GM10266 (cell line): Measurements from ENCODE around the gene FN1.

ENCODE experiments used
- DNase-seq: peaks from one replicate; pipeline ENCODE4 v3.0.0; 2012; ENCODE audit errors: extremely low spot score
- TF ChIP-seq, protein P1 (sequence below): IDR thresholded peaks from 2 replicates; pipeline ENCODE4 v1.5.1; 2012; ENCODE audit warnings: mild to moderate bottlenecking, low read depth; ENCODE audit not compliant: control insufficient read depth, insufficient read depth; ENCODE audit errors: missing control alignments

Gene FN1

DNA sequence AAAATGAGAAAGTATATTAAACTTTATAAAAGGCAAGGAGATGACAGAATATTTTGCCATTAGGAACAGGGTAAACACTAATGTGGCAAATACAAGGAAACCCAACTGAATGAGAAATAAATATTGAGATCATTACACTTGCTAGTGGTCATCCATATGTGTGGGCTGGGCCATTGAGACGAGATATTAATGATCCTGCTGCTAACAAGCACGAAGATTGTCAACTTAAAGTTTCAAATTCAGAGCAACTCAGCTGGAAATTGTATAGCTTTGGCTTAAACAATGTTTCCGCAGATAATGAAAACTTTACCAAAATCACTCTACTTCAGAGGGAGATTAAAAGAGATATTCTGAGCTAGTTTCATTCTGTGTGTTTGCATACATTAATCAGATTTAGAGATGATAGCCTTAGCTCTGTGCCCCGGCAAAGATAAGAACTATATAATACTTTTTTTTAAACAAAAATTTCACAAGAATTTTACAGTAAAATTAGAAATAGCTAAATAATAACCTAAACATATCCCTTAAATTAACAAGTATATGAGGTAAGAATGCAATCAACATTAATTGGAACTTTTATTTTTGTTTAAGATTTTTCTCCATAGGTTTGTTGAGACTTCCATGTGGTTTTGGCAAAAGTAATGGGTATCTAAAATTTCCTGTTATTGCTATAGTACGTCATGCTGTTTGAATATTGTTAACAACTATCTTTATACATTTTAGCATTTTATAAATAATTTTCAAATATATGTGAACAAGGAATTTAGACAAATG lies 40.0 kb downstream of the FN1 start:
- TF ChIP-seq, protein P1, sequence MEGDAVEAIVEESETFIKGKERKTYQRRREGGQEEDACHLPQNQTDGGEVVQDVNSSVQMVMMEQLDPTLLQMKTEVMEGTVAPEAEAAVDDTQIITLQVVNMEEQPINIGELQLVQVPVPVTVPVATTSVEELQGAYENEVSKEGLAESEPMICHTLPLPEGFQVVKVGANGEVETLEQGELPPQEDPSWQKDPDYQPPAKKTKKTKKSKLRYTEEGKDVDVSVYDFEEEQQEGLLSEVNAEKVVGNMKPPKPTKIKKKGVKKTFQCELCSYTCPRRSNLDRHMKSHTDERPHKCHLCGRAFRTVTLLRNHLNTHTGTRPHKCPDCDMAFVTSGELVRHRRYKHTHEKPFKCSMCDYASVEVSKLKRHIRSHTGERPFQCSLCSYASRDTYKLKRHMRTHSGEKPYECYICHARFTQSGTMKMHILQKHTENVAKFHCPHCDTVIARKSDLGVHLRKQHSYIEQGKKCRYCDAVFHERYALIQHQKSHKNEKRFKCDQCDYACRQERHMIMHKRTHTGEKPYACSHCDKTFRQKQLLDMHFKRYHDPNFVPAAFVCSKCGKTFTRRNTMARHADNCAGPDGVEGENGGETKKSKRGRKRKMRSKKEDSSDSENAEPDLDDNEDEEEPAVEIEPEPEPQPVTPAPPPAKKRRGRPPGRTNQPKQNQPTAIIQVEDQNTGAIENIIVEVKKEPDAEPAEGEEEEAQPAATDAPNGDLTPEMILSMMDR = no peak
- DNase-seq = no peak

DNA sequence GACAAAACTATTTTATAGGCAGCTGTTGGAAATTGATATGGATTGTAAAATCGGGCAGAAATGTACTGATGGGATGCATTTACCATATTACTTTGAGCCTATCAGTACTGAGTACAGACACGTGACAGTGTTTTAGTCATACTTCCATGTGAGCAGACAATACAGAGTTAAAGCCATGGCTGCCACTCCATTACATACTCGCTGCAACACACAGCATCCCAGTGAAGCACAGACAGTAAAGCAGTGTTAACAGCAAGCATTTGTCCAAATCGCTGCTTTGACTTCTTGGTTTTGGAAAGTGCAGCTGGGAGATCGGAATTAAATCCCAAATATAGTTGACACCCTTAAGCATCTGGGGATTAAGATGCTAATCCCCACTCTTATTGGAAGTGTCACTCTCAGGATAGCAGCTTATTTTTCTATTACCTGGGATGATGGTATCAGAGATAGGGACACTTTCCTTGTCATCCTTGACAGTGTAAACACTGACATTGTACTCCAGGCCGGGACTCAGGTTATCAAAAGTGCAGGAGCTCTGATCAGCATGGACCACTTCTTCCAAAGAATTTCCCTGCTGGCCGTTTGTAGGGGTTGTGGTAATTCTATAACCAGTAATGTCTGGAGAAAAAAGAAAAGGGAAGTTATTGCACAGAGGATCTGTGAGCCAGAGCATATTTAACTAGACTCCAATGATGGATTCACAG lies 41.6 kb downstream of the FN1 start:
- TF ChIP-seq, protein P1 = no peak
- DNase-seq = no peak

DNA sequence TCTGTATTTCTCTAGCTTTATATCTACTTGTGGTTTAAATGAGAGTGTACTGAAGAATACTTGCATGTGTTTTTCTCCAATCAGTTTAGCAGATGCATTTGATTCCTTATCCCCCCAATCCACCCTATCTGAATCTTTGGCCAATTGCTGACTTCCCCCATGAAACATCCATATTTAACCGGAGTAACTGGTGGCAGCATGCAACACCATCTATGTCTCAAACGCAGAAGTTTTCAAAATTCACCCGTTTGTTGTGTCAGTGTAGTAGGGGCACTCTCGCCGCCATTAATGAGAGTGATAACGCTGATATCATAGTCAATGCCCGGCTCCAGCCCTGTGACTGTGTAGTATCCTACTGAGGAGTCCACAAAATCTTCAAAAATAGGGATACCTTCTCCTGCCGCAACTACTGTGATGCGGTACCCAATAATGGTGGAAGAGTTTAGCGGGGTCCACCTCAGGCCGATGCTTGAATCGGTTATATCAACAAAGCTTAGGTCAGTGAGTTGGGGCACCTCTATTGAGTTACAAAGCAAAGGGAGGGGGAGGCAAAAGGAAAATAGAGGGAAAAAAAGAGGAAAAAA lies 43.1 kb downstream of the FN1 start:
- DNase-seq = no peak
- TF ChIP-seq, protein P1 = no peak

DNA sequence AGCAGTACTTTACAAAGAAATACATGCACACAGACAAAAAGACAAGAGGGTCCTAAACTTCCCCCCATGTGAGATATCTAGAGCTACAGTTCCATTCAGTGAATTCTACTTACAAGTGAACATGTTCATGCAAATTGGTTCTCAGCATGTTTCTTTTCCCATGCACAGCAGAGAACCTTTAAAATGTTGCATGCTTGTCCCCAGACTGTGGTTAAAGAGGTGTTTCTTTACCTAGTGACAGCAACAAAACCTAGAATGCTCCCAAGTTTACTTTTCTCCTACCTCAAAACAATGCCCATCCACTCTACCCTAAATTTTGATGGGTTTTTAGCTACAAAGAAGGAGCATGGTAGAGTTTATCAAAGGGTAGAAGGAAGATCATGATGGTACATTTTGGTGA lies 43.7 kb downstream of the FN1 start:
- DNase-seq = no peak
- TF ChIP-seq, protein P1 = no peak

DNA sequence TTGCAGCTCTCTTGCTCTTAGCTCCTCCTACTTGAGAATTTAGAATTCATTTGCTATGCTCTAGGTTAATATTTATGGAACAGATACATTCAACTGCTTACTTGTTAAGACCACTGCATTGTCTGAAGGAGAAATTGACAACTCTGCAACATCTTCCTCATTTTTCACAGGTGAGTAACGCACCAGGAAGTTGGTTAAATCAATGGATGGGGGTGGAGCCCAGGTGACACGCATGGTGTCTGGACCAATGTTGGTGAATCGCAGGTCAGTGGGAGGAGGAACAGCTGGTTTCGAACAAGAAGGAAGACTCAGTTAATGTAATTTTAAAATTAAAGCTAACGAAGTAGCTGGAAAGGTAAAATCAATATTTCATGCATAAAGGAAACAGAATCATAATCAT lies 44.3 kb downstream of the FN1 start:
- DNase-seq = no peak
- TF ChIP-seq, protein P1 = no peak

DNA sequence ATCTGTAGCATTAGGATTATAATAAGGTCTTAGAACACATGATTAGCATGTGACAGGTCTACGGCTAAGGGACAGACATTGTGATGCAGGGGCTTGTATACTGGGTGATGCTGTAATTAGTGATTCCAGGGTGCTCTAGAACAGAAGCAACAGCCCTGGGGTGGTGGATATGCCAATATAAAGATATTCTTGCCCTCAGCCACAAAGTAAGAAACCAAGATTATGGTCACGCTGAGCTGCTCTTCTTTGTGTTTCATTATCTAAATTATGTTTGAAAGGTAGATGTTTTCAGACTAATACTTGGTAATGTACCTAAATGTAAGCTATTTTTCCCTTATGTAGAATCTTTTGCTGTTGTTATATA lies 45.3 kb downstream of the FN1 start:
- TF ChIP-seq, protein P1 = no peak
- no peak for DNase-seq
